Heart left ventricle (tissue), 16 donors: Measurements from ENCODE around the gene SPOCK1. TPM values are rescaled to one million over a fixed set of nuclear protein-coding genes. Genes with fewer than 3 reads are reported as not detected.

ENCODE experiments used
- ATAC-seq, 4 donors: fragments of 200-7000 bp; cut with Tn5 transposase; one replicate each; pipeline ENCODE4 v1.9.1; 2020 to 2022; ENCODE audit warnings: moderate library complexity in 4 of 4, mild to moderate bottlenecking in 3 of 4, moderate number of reproducible peaks in 1 of 4
- DNase-seq, 5 donors: peaks; one replicate each; pipeline ENCODE4 v3.0.0-alpha.2; 2020
- H3K27ac ChIP-seq, 12 donors: fragments of 200-600 bp; sonication (generic) in 4 of 12; one replicate each; pipeline versions ENCODE4 v1.5.0 to v1.8.0; 2016 to 2022; ENCODE audit warnings: mild to moderate bottlenecking in 2 of 12
- H3K27me3 ChIP-seq, 9 donors: fragments of 200-600 bp; sonication (generic) in 2 of 9; one replicate each; pipeline versions ENCODE4 v1.5.1 to v1.8.0; 2016 to 2022; ENCODE audit warnings: mild to moderate bottlenecking in 3 of 9
- H3K36me3 ChIP-seq, 9 donors: fragments of 200-600 bp; sonication (generic) in 2 of 9; one replicate each; pipeline versions ENCODE4 v1.5.0 to v1.8.0; 2018 to 2022; ENCODE audit warnings: mild to moderate bottlenecking in 2 of 9
- H3K4me1 ChIP-seq, 12 donors: fragments of 200-600 bp; sonication (generic) in 4 of 12; one replicate each; pipeline versions ENCODE4 v1.5.0 to v1.8.0; 2016 to 2022; ENCODE audit warnings: mild to moderate bottlenecking in 3 of 12
- H3K4me3 ChIP-seq, 12 donors: fragments of 200-600 bp; sonication (generic) in 4 of 12; one replicate each; pipeline versions ENCODE4 v1.5.0 to v1.8.0; 2017 to 2022; ENCODE audit warnings: mild to moderate bottlenecking in 9 of 12, moderate library complexity in 4 of 12
- H3K9me3 ChIP-seq, 12 donors: fragments of 200-600 bp; sonication (generic) in 4 of 12; one replicate each; pipeline versions ENCODE4 v1.5.0 to v1.8.0; 2016 to 2022; ENCODE audit warnings: mild to moderate bottlenecking in 1 of 12
- CTCF ChIP-seq, 12 donors: fragments of 200-600 bp; sonication (generic) in 4 of 12; IDR thresholded peaks; one replicate each; pipeline versions ENCODE4 v1.5.0 to v1.8.0; 2018 to 2022; ENCODE audit warnings: antibody characterized with exemption in 12 of 12, mild to moderate bottlenecking in 5 of 12
- POLR2A ChIP-seq, 2 donors: fragments of 450-650 bp; IDR thresholded peaks; one replicate each; pipeline ENCODE4 v1.6.1; 2017; ENCODE audit warnings: antibody characterized with exemption in 2 of 2, mild to moderate bottlenecking in 2 of 2, moderate library complexity in 2 of 2
- WGBS, 4 donors: extraction: QIAGEN DNeasy Blood & Tissue Kit in 2 of 4; methylation state at CpG; one replicate each; pipeline versions ENCODE4 v1.1.5 to v1.1.7; 2013 to 2018; 5-methylcytosine and 5-hydroxymethylcytosine counted together
- intact Hi-C, 10 donors: fragments of 100-400 bp; cut with DNase I; formaldehyde crosslinking; loops; one replicate each; pipeline versions ENCODE4 v1.11.1 to v1.14.2; 2022
- polyA plus RNA-seq, 2 donors: library from polyadenylated mRNA; stranded (reverse); fragments of 200-250 nt; gene quantifications; one replicate each; pipeline ENCODE4 v1.2.3, GENCODE V29; 2013
- total RNA-seq, 9 donors: library from RNA; depleted of rRNA in 2 of 9; stranded (reverse); fragments of >200 nt in 2 of 9; fragmentation: NEBNext Ultra II Directional in 3 of 9; extraction: Animal tissue kit (Norgen Biotek cat#: 25700) in 3 of 9; gene quantifications; one replicate each; pipeline versions ENCODE4 v1.1.0 to v1.2.4, GENCODE V29; 2016 to 2023
- donor health status: ischemic (EF 13 %, LVEDD 7.1; RV severe dilation, severe dysfunction).
- donor health status: healthy with polysubstance abuse.
- donor health status: DM: no; HTN: yes; CAD: no.
- donor health status: DM: no; HTN: no; CAD: no.
- donor health status: ischemic (EF 25% LVEDD 6.9; RV normal size, moderate dysfunction).
- donor health status: ischemic (EF 25% LVEDD 5.7; RV mildly dilated, moderate dysfunction).
- donor health status: healthy.
- donor health status: DM: yes; HTN: yes; CAD: no.
- donor health status: ischemic (EF 35%, LVEDD 5.7; RV mildly dilated, moderate dysfunction).
- donor health status: nonischemic (EF 11% LVEDD 7.7; RV severe dilation, severe dysfunction).
- donor health status: DM: yes; HTN: yes; CAD: no.
- donor health status: PGD.
- donor health status: ischemic (EF 29% LVEDD 5.4; RV normal size, mild dysfunction).
- donor health status: nonischemic (EF 23%, LVEDD 6.1; RV moderate dilation, normal function).

SPOCK1 gene
- total and polyA plus RNA-seq, 11 donors = 7.8 to 51.2 (median 19.9) TPM

DNA sequence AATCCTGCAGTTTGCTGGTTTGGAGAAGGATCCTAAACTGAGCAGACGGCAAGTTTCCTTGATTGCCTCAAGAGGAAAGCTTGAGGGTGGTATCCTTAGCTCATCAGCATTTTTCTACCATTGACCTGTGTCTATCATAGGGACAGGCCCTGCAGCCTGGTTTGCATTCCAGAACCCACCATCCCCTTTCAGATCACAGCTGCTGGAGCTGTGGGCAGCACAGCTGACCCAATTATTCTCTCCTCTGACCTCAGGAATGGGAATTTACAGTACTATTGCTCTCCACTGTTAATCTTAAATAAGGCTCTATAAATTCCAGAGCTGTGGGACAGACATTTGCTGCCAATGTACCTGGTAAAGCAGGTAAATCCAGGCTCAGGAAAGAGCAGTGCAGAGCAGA lies 163.0 kb downstream of the SPOCK1 start:
- Histone ChIP-seq H3K4me3 (no peak overlapping the region), H3K36me3 (no peaks in the 10 kb centered on the region), H3K27ac (no peak overlapping the region), H3K27me3 (no peaks in the 10 kb centered on the region), H3K4me1 (peaks cover 0 to 15% (median 0%) of the 10 kb centered on the region in 12 donors), H3K9me3 (no peaks in the 10 kb centered on the region)
- WGBS, 4 donors = 50 to 92% (median 59%) methylated on average over 1 of the region's 1 CpG
- TF ChIP-seq POLR2A (IDR thresholded peaks at IDR 0.05) = no peak
- no peak for TF ChIP-seq CTCF (IDR thresholded peaks at IDR 0.05)
- ATAC-seq (no peak), DNase-seq (no peak)
- intact Hi-C loops = no loop called here

DNA sequence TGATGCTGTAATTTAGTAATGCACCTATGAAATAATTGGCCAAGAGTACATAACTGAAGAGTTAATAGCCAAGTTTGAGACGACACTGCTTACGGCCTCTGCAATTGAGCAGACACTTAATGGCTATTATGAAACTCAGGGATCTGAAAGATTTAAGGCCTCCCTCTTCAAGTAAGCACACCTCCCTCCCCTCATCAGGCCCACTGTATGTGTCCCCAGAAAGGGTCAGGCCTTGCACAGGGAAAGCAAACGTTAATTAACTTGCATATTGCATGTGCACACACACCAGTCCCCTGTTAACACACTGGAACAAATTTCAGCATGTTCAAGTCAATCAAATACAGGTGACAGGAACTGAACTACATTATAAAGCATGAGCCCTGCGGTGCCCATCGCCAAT lies 163.6 kb downstream of the SPOCK1 start:
- ATAC-seq (no peak), DNase-seq (no peak)
- WGBS, 4 donors = 82 to 90% (median 85%) methylated on average over 5 of the region's 5 CpGs
- Histone ChIP-seq H3K9me3 (no peaks in the 10 kb centered on the region), H3K36me3 (no peaks in the 10 kb centered on the region), H3K27me3 (no peaks in the 10 kb centered on the region), H3K4me1 (peaks cover 0 to 15% (median 0%) of the 10 kb centered on the region in 12 donors), H3K27ac (no peak overlapping the region), H3K4me3 (no peak overlapping the region)
- intact Hi-C loops = no loop called here
- TF ChIP-seq CTCF (IDR thresholded peaks at IDR 0.05) = no peak
- no peak for TF ChIP-seq POLR2A (IDR thresholded peaks at IDR 0.05)

DNA sequence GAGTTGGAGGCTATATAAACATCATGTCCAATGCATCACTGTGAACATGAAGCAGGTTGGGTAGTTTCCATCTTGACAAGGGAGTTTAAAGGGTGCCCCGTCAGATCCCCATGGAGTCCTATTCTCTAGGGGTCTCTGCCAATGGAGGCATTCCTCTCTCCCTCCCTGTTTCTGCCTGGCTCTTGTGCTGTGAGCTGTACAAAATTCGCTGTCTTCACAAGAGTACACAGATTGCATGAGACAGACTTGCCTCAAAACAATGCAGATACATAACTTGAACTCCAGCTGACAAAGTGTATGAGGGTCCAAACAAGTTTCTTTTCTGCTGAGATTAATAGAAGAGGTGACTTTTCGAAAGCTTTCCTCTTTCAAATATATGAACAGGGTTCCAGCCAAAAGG lies 165.2 kb downstream of the SPOCK1 start:
- WGBS, 4 donors = 82 to 86% (median 83%) methylated on average over 3 of the region's 3 CpGs
- Histone ChIP-seq H3K27me3 (no peaks in the 10 kb centered on the region), H3K27ac (no peak overlapping the region), H3K4me1 (peaks cover 0 to 15% (median 0%) of the 10 kb centered on the region in 12 donors), H3K4me3 (no peak overlapping the region), H3K36me3 (no peaks in the 10 kb centered on the region), H3K9me3 (no peaks in the 10 kb centered on the region)
- ATAC-seq = no peak
- no peak for DNase-seq
- intact Hi-C loops = no loop called here
- TF ChIP-seq CTCF (IDR thresholded peaks at IDR 0.05) (no peak), POLR2A (IDR thresholded peaks at IDR 0.05) (no peak)

DNA sequence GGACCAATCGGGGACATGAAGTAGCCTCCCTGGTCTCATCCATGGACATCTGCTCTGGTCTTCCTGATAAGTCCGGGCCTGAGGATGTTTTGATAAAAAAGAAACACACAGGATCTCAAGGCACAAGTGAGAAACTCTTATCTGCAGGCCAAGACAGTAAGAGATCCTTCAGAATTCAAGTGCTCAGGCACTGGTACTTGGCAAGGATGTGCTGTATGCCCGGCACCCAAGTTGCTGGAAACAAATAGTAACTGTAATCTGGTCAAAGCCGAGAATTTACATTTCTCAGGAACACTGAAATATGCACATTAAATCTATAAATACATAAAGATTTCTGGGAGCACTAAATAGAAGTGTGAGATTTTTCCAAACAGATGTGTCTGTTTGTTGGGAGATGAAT lies 165.7 kb downstream of the SPOCK1 start:
- H3K27ac ChIP-seq = no peak overlapping the region
- TF ChIP-seq POLR2A (IDR thresholded peaks at IDR 0.05) (no peak), CTCF (IDR thresholded peaks at IDR 0.05) (no peak)
- H3K4me1 ChIP-seq = peaks cover 0 to 15% (median 0%) of the 10 kb centered on the region in 12 donors
- H3K27me3 ChIP-seq = no peaks in the 10 kb centered on the region
- WGBS, 4 donors = 40 to 77% (median 63%) methylated on average over 4 of the region's 4 CpGs
- intact Hi-C loops = no loop called here
- DNase-seq (no peak), ATAC-seq (no peak)
- no peaks in the 10 kb centered on the region for H3K36me3 ChIP-seq
- H3K4me3 ChIP-seq = no peak overlapping the region
- no peaks in the 10 kb centered on the region for H3K9me3 ChIP-seq
